Neuronal stem cell (in vitro differentiated cells): ENCODE results near the gene NEURL1B.

Experiments
- DNase-seq: peaks from one replicate; pipeline ENCODE4 v3.0.0-alpha.2; 2013; ENCODE audit warnings: low spot score
- H2AFZ ChIP-seq: one replicate; pipeline ENCODE4 v1.6.1; 2013; ENCODE audit warnings: mild to moderate bottlenecking, low read length, inconsistent platforms
- H2AK5ac ChIP-seq: 2 replicates; pipeline ENCODE4 v1.6.1; 2013; ENCODE audit warnings: low read depth, mild to moderate bottlenecking, inconsistent platforms, low read length, moderate library complexity, mixed read lengths
- H2BK120ac ChIP-seq: 2 replicates; pipeline ENCODE4 v1.6.1; 2013; ENCODE audit warnings: low read depth, mild to moderate bottlenecking, inconsistent platforms, low read length, moderate library complexity, mixed read lengths
- H2BK12ac ChIP-seq: one replicate; pipeline ENCODE4 v1.6.1; 2013; ENCODE audit warnings: low read length, inconsistent platforms
- H2BK15ac ChIP-seq: 2 replicates; pipeline ENCODE4 v1.6.1; 2013; ENCODE audit warnings: mild to moderate bottlenecking, low read length, inconsistent platforms, mixed read lengths
- H2BK5ac ChIP-seq: one replicate; pipeline ENCODE4 v1.6.1; 2013; ENCODE audit warnings: inconsistent platforms, mild to moderate bottlenecking, low read length, moderate library complexity
- H3K14ac ChIP-seq: one replicate; pipeline ENCODE4 v1.6.1; 2013; ENCODE audit warnings: low read length, inconsistent platforms
- H3K18ac ChIP-seq: 2 replicates; pipeline ENCODE4 v1.6.1; 2013; ENCODE audit warnings: low read length, inconsistent platforms
- H3K23ac ChIP-seq: 2 replicates; pipeline ENCODE4 v1.6.1; 2013; ENCODE audit warnings: low read depth, mild to moderate bottlenecking, mixed read lengths, low read length, inconsistent platforms; ENCODE audit not compliant: poor library complexity
- H3K27ac ChIP-seq: replicated peaks from 3 replicates; pipeline ENCODE4 v1.5.1; 2013; ENCODE audit warnings: low read length, inconsistent platforms
- H3K27me3 ChIP-seq, 3 experiments: 2 replicates each; pipeline ENCODE4 v1.6.1; 2013; ENCODE audit warnings: low read length in 3 of 3, mild to moderate bottlenecking in 2 of 3, inconsistent platforms in 1 of 3, low read depth in 1 of 3, mixed read lengths in 1 of 3, moderate library complexity in 1 of 3; ENCODE audit not compliant: control insufficient read depth in 3 of 3, insufficient read depth in 3 of 3
- H3K36me3 ChIP-seq, 2 donors: replicated peaks in 1 of 2; 2 replicates each; pipeline ENCODE4 v1.6.1; 2013; ENCODE audit warnings: low read length in 2 of 2; ENCODE audit not compliant: control insufficient read depth in 2 of 2, insufficient read depth in 2 of 2
- H3K4ac ChIP-seq: 2 replicates; pipeline ENCODE4 v1.6.1; 2013; ENCODE audit warnings: inconsistent platforms, mild to moderate bottlenecking, low read length, moderate library complexity
- H3K4me1 ChIP-seq, 2 donors: 1 replicate in 1 of 2; 2 replicates in 1 of 2; pipeline ENCODE4 v1.6.1; 2013; ENCODE audit warnings: low read length in 2 of 2, low read depth in 1 of 2; ENCODE audit not compliant: control insufficient read depth in 2 of 2, insufficient read depth in 1 of 2
- H3K4me2 ChIP-seq: one replicate; pipeline ENCODE4 v1.6.1; 2013; ENCODE audit warnings: mild to moderate bottlenecking, low read length, inconsistent platforms; ENCODE audit not compliant: insufficient read depth, poor library complexity, severe bottlenecking
- H3K4me3 ChIP-seq, 2 donors: 2 replicates each; pipeline ENCODE4 v1.5.1; 2013; ENCODE audit warnings: low read length in 2 of 2, mild to moderate bottlenecking in 2 of 2, inconsistent platforms in 1 of 2, moderate library complexity in 1 of 2
- H3K79me1 ChIP-seq: one replicate; pipeline ENCODE4 v1.6.1; 2013; ENCODE audit warnings: low read depth, mild to moderate bottlenecking, inconsistent platforms, low read length, moderate library complexity
- H3K9ac ChIP-seq: one replicate; pipeline ENCODE4 v1.6.1; 2013; ENCODE audit warnings: mild to moderate bottlenecking, low read depth, low read length, inconsistent platforms; ENCODE audit not compliant: poor library complexity
- H3K9me3 ChIP-seq, 2 donors: replicated peaks in 1 of 2; 2 replicates each; pipeline versions ENCODE3 to v1.6.1; 2013; ENCODE audit warnings: low read length in 2 of 2, mild to moderate bottlenecking in 2 of 2, inconsistent platforms in 1 of 2, low read depth in 1 of 2, mixed read lengths in 1 of 2, moderate library complexity in 1 of 2; ENCODE audit not compliant: control insufficient read depth in 2 of 2, insufficient read depth in 1 of 2
- H4K8ac ChIP-seq: one replicate; pipeline ENCODE4 v1.6.1; 2013; ENCODE audit warnings: low read depth, mild to moderate bottlenecking, inconsistent platforms, low read length, moderate library complexity
- H4K91ac ChIP-seq: one replicate; pipeline ENCODE4 v1.6.1; 2013; ENCODE audit warnings: low read length, low read depth, mild to moderate bottlenecking, inconsistent platforms; ENCODE audit not compliant: poor library complexity
- WGBS, 2 donors: extraction: QIAGEN DNeasy Blood & Tissue Kit; methylation state at CpG; one replicate each; pipeline ENCODE4 v1.1.7; 2013; ENCODE audit warnings: missing lambda C conversion rate in 2 of 2, mixed read lengths in 1 of 2; ENCODE audit not compliant: insufficient read length in 2 of 2, insufficient replicate concordance in 1 of 2; ENCODE audit errors: extremely low coverage in 2 of 2; 5-methylcytosine and 5-hydroxymethylcytosine counted together

The NEURL1B gene

DNA sequence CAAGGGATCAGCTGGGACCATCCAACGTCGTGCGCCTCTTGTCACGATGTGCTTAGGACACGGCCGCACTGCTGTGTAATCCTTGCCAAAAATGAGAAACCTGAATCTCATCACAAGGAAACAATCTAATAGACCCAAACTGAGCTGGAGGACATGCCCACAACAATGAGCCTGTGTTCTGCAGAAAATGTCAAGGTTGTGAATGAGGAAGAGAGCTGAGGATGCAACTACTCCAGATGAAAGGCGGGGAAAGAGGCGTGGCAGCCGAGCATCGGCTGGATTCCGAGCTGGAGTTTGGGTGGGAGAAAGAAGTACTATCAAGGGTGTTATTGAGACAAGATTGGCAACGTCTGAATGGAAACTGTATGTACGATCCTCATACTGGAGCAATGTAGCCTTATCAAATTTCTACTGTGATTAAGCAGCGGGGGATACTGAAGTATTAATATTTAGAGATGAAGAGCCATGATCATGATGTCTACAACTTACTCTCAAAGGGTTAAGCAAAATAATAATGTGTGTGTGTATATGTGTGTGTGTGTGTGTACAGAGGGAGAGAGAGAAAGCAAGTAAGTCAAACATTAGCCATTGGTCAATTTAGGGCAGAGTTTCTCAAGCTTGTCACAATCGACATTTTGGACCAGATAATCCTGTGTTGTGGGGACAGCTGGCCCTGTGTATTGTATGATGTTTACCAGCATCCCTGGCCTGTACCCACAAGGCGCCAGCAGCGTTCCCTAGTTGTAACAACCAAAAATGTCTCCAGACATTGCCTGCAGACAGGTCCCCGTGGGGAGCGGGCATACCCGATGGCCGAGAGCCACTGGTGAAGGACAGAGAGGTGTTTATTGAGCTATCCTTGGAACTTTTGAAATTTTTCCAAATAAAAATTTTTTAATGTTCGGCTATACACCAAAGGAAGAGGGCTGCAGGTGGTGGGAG, 83.5 kb downstream of the NEURL1B start:
- peaks cover 0 to 33% (median 0%) of the 10 kb centered on the region in 3 experiments for H3K27me3 ChIP-seq

DNA sequence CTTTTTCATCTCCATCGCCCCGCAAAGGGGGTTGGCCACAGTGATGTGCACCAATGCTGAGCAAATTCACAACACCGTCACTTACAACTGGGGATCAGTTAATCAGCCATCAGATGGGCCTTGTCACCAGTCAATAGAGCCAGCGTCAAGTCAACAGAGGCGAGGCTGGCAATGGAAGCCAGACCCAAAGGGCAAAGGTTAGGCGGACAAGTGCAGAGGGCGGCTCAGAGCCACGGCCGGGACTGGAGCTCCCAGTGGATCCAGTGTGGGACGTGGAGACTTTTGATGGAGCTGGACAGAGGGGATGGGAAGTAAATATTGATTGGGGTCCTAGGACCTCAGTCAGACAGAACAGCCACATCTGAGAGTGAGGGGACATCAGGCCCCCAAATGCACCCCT, 84.2 kb downstream of the NEURL1B start:
- no peak overlapping the region for H3K4ac ChIP-seq
- H2BK120ac ChIP-seq = no peak overlapping the region
- H4K8ac ChIP-seq = no peak overlapping the region
- no peak overlapping the region for H2BK5ac ChIP-seq
- H2AFZ ChIP-seq = no peak overlapping the region
- DNase-seq = no peak
- no peak overlapping the region for H3K9ac ChIP-seq
- H3K4me2 ChIP-seq = no peak overlapping the region
- H3K27me3 ChIP-seq = peaks cover 0 to 38% (median 0%) of the 10 kb centered on the region in 3 experiments
- WGBS, 2 donors = no CpG with 5 or more reads among the region's 10 CpGs
- no peak overlapping the region for H4K91ac ChIP-seq
- no peak overlapping the region for H3K18ac ChIP-seq
- H3K9me3 ChIP-seq = no peaks in the 10 kb centered on the region
- H3K14ac ChIP-seq = no peak overlapping the region
- H3K4me1 ChIP-seq = no peaks in the 10 kb centered on the region
- H3K27ac ChIP-seq = no peak overlapping the region
- no peak overlapping the region for H3K4me3 ChIP-seq
- H3K23ac ChIP-seq = peak overlapping the region; percentile 11
- H2AK5ac ChIP-seq = peak overlapping the region; percentile 40
- H2BK15ac ChIP-seq = no peak overlapping the region
- H2BK12ac ChIP-seq = no peak overlapping the region
- no peaks in the 10 kb centered on the region for H3K36me3 ChIP-seq
- no peaks in the 10 kb centered on the region for H3K79me1 ChIP-seq

More for the DNA sequence above, 83.5 kb downstream of the NEURL1B start:
- Histone ChIP-seq H2AFZ (no peak overlapping the region), H3K4ac (no peak overlapping the region), H3K27ac (no peak overlapping the region), H2BK15ac (no peak overlapping the region), H3K9me3 (no peaks in the 10 kb centered on the region), H2BK12ac (no peak overlapping the region), H4K91ac (no peak overlapping the region), H2BK120ac (no peak overlapping the region), H3K18ac (peak overlapping the region; percentile 34), H3K79me1 (no peaks in the 10 kb centered on the region), H3K36me3 (no peaks in the 10 kb centered on the region), H3K4me1 (no peaks in the 10 kb centered on the region), H2AK5ac (no peak overlapping the region), H3K23ac (no peak overlapping the region), H3K14ac (no peak overlapping the region), H4K8ac (no peak overlapping the region), H2BK5ac (no peak overlapping the region), H3K4me3 (no peak overlapping the region), H3K9ac (no peak overlapping the region), H3K4me2 (no peak overlapping the region)
- no peak for DNase-seq
- WGBS, 2 donors = no CpG with 5 or more reads among the region's 22 CpGs

DNA sequence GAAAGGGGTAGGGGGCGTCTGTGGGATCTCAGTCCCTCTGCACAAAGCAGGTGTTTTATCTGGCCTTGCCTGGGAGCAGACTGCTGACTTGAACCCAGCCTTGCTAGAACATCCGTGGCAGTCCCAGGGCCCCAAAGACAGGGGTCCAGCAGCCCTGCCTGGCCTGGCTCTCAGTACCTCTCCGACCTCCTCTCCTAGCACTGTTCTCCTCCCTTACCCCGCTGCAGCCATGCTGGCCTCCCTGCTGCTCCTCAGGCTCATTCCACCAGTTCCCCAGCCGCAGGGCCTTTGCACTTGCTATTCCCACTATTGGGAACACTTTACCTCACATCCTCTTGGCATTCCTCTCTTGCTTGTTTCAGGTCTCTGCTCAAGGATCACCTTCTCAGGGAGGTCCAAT, 84.7 kb downstream of the NEURL1B start:
- Histone ChIP-seq H2BK12ac (no peak overlapping the region), H4K8ac (no peak overlapping the region), H3K4me2 (no peak overlapping the region), H2BK5ac (no peak overlapping the region), H3K27ac (no peak overlapping the region), H4K91ac (no peak overlapping the region), H3K18ac (no peak overlapping the region), H3K9ac (no peak overlapping the region), H2AFZ (no peak overlapping the region), H3K23ac (peak overlapping the region; percentile 11), H3K14ac (no peak overlapping the region), H3K36me3 (no peaks in the 10 kb centered on the region), H3K27me3 (peaks cover 0 to 40% (median 0%) of the 10 kb centered on the region in 3 experiments), H3K9me3 (no peaks in the 10 kb centered on the region), H3K4me3 (no peak overlapping the region), H2BK120ac (no peak overlapping the region), H2AK5ac (peak overlapping the region; percentile 40), H3K4ac (no peak overlapping the region), H3K4me1 (no peaks in the 10 kb centered on the region), H3K79me1 (no peaks in the 10 kb centered on the region), H2BK15ac (peak overlapping the region; percentile 75)
- WGBS, 2 donors = no CpG with 5 or more reads among the region's 5 CpGs
- DNase-seq = no peak

DNA sequence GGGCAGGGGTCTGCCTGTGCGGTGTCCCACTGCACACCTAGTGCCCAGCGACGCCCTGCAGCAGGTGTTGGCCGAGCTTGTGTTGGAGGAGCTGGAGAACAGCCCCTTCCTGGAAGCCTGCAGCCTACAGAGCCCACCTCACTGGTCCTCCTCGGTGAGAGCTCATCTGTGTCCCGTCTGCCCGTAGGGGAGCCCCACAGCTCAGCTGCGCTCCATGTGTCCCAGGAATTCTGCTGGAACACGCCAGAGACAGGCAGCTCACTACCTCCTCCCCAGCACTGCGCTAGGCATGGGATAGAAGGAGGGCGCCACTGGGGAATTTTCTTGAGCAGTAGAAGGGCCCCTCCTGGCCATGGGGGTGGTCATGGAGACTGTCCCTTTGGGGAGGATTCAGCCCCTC, 85.9 kb downstream of the NEURL1B start:
- no peak overlapping the region for H3K4me3 ChIP-seq
- H2AK5ac ChIP-seq = no peak overlapping the region
- no CpG with 5 or more reads among the region's 11 CpGs for WGBS, 2 donors

More for the DNA sequence above, 85.9 kb downstream of the NEURL1B start:
- no peak overlapping the region for H4K8ac ChIP-seq
- no peak overlapping the region for H2BK12ac ChIP-seq
- no peak overlapping the region for H2BK15ac ChIP-seq
- no peak overlapping the region for H3K4ac ChIP-seq
- H3K4me1 ChIP-seq = no peaks in the 10 kb centered on the region
- no peak overlapping the region for H2AFZ ChIP-seq
- peak overlapping the region; percentile 42 for H3K18ac ChIP-seq
- H3K4me2 ChIP-seq = no peak overlapping the region
- H3K9ac ChIP-seq = no peak overlapping the region
- no peak overlapping the region for H3K14ac ChIP-seq
- H3K27ac ChIP-seq = no peak overlapping the region
- H2BK120ac ChIP-seq = no peak overlapping the region
- no peak for DNase-seq
- no peaks in the 10 kb centered on the region for H3K36me3 ChIP-seq
- H2BK5ac ChIP-seq = no peak overlapping the region
- no peak overlapping the region for H3K23ac ChIP-seq
- no peaks in the 10 kb centered on the region for H3K79me1 ChIP-seq
- no peaks in the 10 kb centered on the region for H3K9me3 ChIP-seq
- no peak overlapping the region for H4K91ac ChIP-seq
- H3K27me3 ChIP-seq = peaks cover 0 to 40% (median 2%) of the 10 kb centered on the region in 3 experiments
